Smooth muscle cell (in vitro differentiated cells): ENCODE results near the gene ANKS3. TPM values are rescaled to one million over a fixed set of nuclear protein-coding genes. Genes with fewer than 3 reads are reported as not detected.

Experiments used
- DNase-seq: peaks from one replicate; lab custom pipeline; 2025; ENCODE audit not compliant: unreplicated experiment; lab: John Stamatoyannopoulos, UW
- H2AFZ ChIP-seq: fragments of 200-600 bp; sonication (generic); 2 replicates; pipeline ENCODE4 v1.6.0; 2016; ENCODE audit warnings: antibody characterized with exemption, low read depth, mild to moderate bottlenecking
- H3F3A ChIP-seq: fragments of 200-600 bp; sonication (generic); 2 replicates; pipeline ENCODE4 v1.6.0; 2017; ENCODE audit warnings: antibody characterized with exemption, low read depth
- H3K27ac ChIP-seq: fragments of 200-600 bp; sonication (generic); 2 replicates; pipeline ENCODE4 v1.5.1; 2016; ENCODE audit warnings: low read depth, mild to moderate bottlenecking
- H3K27me3 ChIP-seq: fragments of 200-600 bp; sonication (generic); 2 replicates; pipeline ENCODE4 v1.6.1; 2016; ENCODE audit warnings: low read depth, mild to moderate bottlenecking
- H3K36me3 ChIP-seq: fragments of 200-600 bp; sonication (generic); 2 replicates; pipeline ENCODE4 v1.5.1; 2016; ENCODE audit warnings: low read depth
- H3K4me1 ChIP-seq: fragments of 200-600 bp; sonication (generic); 2 replicates; pipeline ENCODE4 v1.5.1; 2016; ENCODE audit warnings: low read depth
- H3K4me2 ChIP-seq: fragments of 200-600 bp; sonication (generic); 2 replicates; pipeline ENCODE4 v1.6.0; 2016; ENCODE audit warnings: mild to moderate bottlenecking
- H3K4me3 ChIP-seq: fragments of 200-600 bp; sonication (generic); 2 replicates; pipeline ENCODE4 v1.5.1; 2016; ENCODE audit warnings: mild to moderate bottlenecking
- H3K79me2 ChIP-seq: fragments of 200-600 bp; sonication (generic); 2 replicates; pipeline ENCODE4 v1.6.0; 2016; ENCODE audit warnings: low read depth, mild to moderate bottlenecking
- H3K9ac ChIP-seq: fragments of 200-600 bp; sonication (generic); 2 replicates; pipeline ENCODE4 v1.6.0; 2016; ENCODE audit warnings: low read depth
- H3K9me3 ChIP-seq: fragments of 200-600 bp; sonication (generic); replicated peaks from 2 replicates; pipeline ENCODE4 v1.5.1; 2016; ENCODE audit warnings: low read depth
- H4K20me1 ChIP-seq: fragments of 200-600 bp; sonication (generic); 2 replicates; pipeline ENCODE4 v1.6.0; 2016; ENCODE audit warnings: low read depth
- CTCF ChIP-seq: fragments of 200-600 bp; sonication (generic); IDR thresholded peaks from 2 replicates; pipeline ENCODE4 v1.5.1; 2017; ENCODE audit warnings: borderline replicate concordance, mild to moderate bottlenecking, antibody characterized with exemption; ENCODE audit not compliant: insufficient read depth, poor library complexity, severe bottlenecking
- WGBS: methylation state at CpG from one replicate; pipeline ENCODE4 v1.1.7; 2016; ENCODE audit warnings: low lambda C conversion rate; 5-methylcytosine and 5-hydroxymethylcytosine counted together
- polyA plus RNA-seq: library from polyadenylated mRNA; unstranded; fragments of >200 nt; fragmentation: Nextera tagmentation; extraction: Ambion mirVana; gene quantifications from 2 replicates; pipeline ENCODE4 v1.2.1, GENCODE V29; 2016
- total RNA-seq: library from RNA; depleted of rRNA; stranded (reverse); fragments of >200 nt; gene quantifications from 2 replicates; pipeline ENCODE4 v1.2.3, GENCODE V29; 2014

ANKS3 gene
- total and polyA plus RNA-seq, 2 experiments from 2014 or later, result 15.3 to 15.6 TPM

DNA sequence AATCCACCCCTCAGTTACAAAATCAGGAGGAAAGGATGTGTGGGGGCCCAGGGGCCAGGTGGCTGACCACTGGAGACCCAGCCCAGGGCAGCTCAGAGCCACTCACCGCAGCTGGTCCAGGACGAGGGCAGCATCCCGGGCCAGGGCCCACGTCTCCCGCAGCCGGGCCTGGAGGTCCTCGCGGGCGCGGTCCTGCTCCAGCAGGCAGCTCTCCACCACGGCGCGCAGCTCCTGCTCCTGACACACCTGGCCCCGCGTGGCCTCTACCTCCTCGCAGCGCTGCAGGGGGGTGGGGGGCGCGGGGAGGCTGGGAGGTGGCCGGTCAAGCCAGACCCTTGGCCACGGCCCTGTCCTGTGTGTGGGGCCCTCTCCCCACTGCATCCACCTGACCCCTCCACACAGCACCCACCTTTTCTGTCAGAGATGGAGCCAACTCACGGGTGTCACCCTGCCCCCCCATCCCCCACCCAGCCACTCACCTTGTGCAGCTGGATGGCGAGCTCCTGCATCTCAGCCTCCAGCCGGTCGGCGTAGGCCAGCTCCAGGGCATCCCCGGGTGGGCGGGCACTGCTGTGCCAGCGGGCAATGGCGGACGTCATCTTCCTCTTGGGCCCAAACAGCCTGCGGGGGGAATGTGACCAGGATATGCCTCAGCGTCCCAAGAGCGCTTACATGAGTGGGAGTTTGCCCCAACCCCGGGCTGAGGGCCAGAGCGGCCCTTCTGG is 35.6 kb downstream of the ANKS3 start:
- TF ChIP-seq CTCF, result no peak

DNA sequence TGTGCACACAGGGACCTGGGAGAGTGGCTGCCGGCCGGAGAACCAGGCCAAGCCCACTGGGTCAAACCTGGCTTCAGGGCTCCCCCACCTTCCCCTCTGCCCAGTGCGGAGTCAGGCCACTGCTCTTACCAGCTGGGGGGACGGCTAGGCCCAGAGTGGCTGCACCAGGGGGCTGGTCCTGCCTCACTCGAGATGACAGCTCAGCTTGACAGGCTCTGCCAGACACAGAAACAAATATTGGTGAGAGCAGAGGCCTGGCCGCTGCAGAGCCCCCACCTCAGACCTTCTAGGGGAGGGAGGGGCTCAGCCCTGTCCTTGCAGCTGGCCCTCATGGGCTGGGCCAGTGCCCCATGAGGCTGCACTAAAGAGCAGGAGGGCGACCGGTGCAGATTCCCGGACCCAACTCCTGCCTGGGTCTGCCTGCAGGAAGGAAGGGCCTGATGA is 36.2 kb downstream of the ANKS3 start:
- no peak for DNase-seq
- Histone ChIP-seq H3K4me3 (no peak overlapping the region), H3K9me3 (no peaks in the 10 kb centered on the region), H3K27ac (no peak overlapping the region), H3K36me3 (no peaks in the 10 kb centered on the region), H3K79me2 (no peaks in the 10 kb centered on the region), H3K9ac (no peak overlapping the region), H3K4me1 (no peaks in the 10 kb centered on the region), H3K4me2 (no peak overlapping the region), H3F3A (peaks cover 2% of the 10 kb centered on the region), H2AFZ (no peak overlapping the region), H3K27me3 (no peaks in the 10 kb centered on the region), H4K20me1 (peaks cover 12% of the 10 kb centered on the region)
- WGBS, result 92% methylated on average over 9 of the region's 9 CpGs
- no peak for TF ChIP-seq CTCF

More for the DNA sequence above, 35.6 kb downstream of the ANKS3 start:
- WGBS, result 98% methylated on average over 29 of the region's 36 CpGs
- H3K79me2 ChIP-seq, result no peaks in the 10 kb centered on the region
- no peak overlapping the region for H3K27ac ChIP-seq
- no peak overlapping the region for H2AFZ ChIP-seq
- H3K4me1 ChIP-seq, result no peaks in the 10 kb centered on the region
- H3K9ac ChIP-seq, result no peak overlapping the region
- H3K9me3 ChIP-seq, result no peaks in the 10 kb centered on the region
- H3K4me2 ChIP-seq, result no peak overlapping the region
- peaks cover 12% of the 10 kb centered on the region for H4K20me1 ChIP-seq
- no peaks in the 10 kb centered on the region for H3K27me3 ChIP-seq
- no peaks in the 10 kb centered on the region for H3F3A ChIP-seq
- no peak overlapping the region for H3K4me3 ChIP-seq
- DNase-seq, result no peak
- H3K36me3 ChIP-seq, result no peaks in the 10 kb centered on the region

- no peaks in the 10 kb centered on the region for H3K9me3 ChIP-seq
- peaks cover 11% of the 10 kb centered on the region for H4K20me1 ChIP-seq
- H3K4me3 ChIP-seq, result no peak overlapping the region
- H3K27ac ChIP-seq, result no peak overlapping the region
- no peak overlapping the region for H2AFZ ChIP-seq
- peaks cover 9% of the 10 kb centered on the region for H3F3A ChIP-seq
- no peaks in the 10 kb centered on the region for H3K36me3 ChIP-seq
- H3K4me2 ChIP-seq, result no peak overlapping the region
- H3K9ac ChIP-seq, result no peak overlapping the region
- no peaks in the 10 kb centered on the region for H3K79me2 ChIP-seq
- H3K4me1 ChIP-seq, result no peaks in the 10 kb centered on the region
- DNase-seq, result no peak
- H3K27me3 ChIP-seq, result no peaks in the 10 kb centered on the region
- TF ChIP-seq CTCF, result no peak
- 95% methylated on average over 33 of the region's 33 CpGs for WGBS
Observed at GRCh38 chr16:4696905-4697847, 36.9 kb downstream of the ANKS3 start.
